ENCODE data around the gene NFATC2. TPM values are rescaled to one million over a fixed set of nuclear protein-coding genes. Genes with fewer than 3 reads are reported as not detected.

NFATC2 gene
- total RNA-seq, 1 experiment from 2014 or later, result 6.3 TPM

GRCh38 chr20:51365670-51366069 is 176.8 kb downstream of the NFATC2 start:
- TF ChIP-seq EZH2 (IDR thresholded peaks at IDR 0.05; ENCODE audit: low read depth) (no peak), CTCF (conservative IDR thresholded peaks at IDR 0.05) (no peak)
- H3K4me2 ChIP-seq, result peak overlapping the region; percentile 56
- ChIA-PET CTCF (interaction anchor here (0.7 kb wide), 1 partner anchor 719 kb away, joined by 3 read pairs; no protein-coding TSS in a partner anchor), POLR2A (ENCODE audit: unreplicated experiment) (no interaction called here)
- H3F3A ChIP-seq (ENCODE audit: insufficient read depth, low read depth), result peaks cover 40% of the 10 kb centered on the region
- no peaks in the 10 kb centered on the region for H4K20me1 ChIP-seq (ENCODE audit: insufficient read depth)
- H2AFZ ChIP-seq, result peak overlapping the region; percentile 37
- BruUV-seq (replicated peaks), result TSS peak; percentile 36
- H3K9me3 ChIP-seq (ENCODE audit: insufficient read depth, low read depth), result peaks cover 6% of the 10 kb centered on the region; the same call in 1 of the 2 replicates
- intact Hi-C loops (cut with micrococcal nuclease; ENCODE audit: unreplicated experiment), result loop anchor here (5.0 kb wide), 1 partner anchor 383 kb away; no protein-coding TSS in a partner anchor
- H3K9me2 ChIP-seq (ENCODE audit: insufficient read depth), result no peaks in the 10 kb centered on the region
- no peak overlapping the region for H3K4me3 ChIP-seq
- no peaks in the 10 kb centered on the region for H3K27me3 ChIP-seq (ENCODE audit: insufficient read depth, low read depth)
- no peaks in the 10 kb centered on the region for H3K79me2 ChIP-seq (ENCODE audit: low read depth)
- H3K36me3 ChIP-seq (ENCODE audit: low read depth), result no peaks in the 10 kb centered on the region
- peaks cover 43% of the 10 kb centered on the region for H3K4me1 ChIP-seq (replicated peaks; ENCODE audit: insufficient read depth)
- DNase-seq, result no peak
- peak overlapping the region; percentile 87 for H3K27ac ChIP-seq

- Histone ChIP-seq H3F3A (ENCODE audit: insufficient read depth, low read depth) (peaks cover 58% of the 10 kb centered on the region), H3K79me2 (ENCODE audit: low read depth) (no peaks in the 10 kb centered on the region), H3K4me3 (no peak overlapping the region), H3K9me3 (ENCODE audit: insufficient read depth, low read depth) (peaks cover 6% of the 10 kb centered on the region; the same call in 1 of the 2 replicates), H3K4me1 (replicated peaks; ENCODE audit: insufficient read depth) (peaks cover 61% of the 10 kb centered on the region), H3K27ac (no peak overlapping the region), H3K4me2 (no peak overlapping the region), H4K20me1 (ENCODE audit: insufficient read depth) (no peaks in the 10 kb centered on the region), H3K9me2 (ENCODE audit: insufficient read depth) (no peaks in the 10 kb centered on the region), H3K36me3 (ENCODE audit: low read depth) (no peaks in the 10 kb centered on the region), H2AFZ (no peak overlapping the region), H3K27me3 (ENCODE audit: insufficient read depth, low read depth) (no peaks in the 10 kb centered on the region)
- intact Hi-C loops (cut with micrococcal nuclease; ENCODE audit: unreplicated experiment), result no loop called here
- CTCF ChIA-PET, result no interaction called here
- no peak for DNase-seq
- POLR2A ChIA-PET (ENCODE audit: unreplicated experiment), result no interaction called here
- TF ChIP-seq EZH2 (IDR thresholded peaks at IDR 0.05; ENCODE audit: low read depth) (no peak), CTCF (conservative IDR thresholded peaks at IDR 0.05) (no peak)
- no TSS peak for BruUV-seq (replicated peaks)
These were observed 178.7 kb downstream of the NFATC2 start for GRCh38 chr20:51363813-51364212.

- H3K79me2 ChIP-seq (ENCODE audit: low read depth), result no peaks in the 10 kb centered on the region
- H3K4me2 ChIP-seq, result no peak overlapping the region
- TF ChIP-seq EZH2 (IDR thresholded peaks at IDR 0.05; ENCODE audit: low read depth) (no peak), CTCF (conservative IDR thresholded peaks at IDR 0.05) (no peak)
- H4K20me1 ChIP-seq (ENCODE audit: insufficient read depth), result no peaks in the 10 kb centered on the region
- H3K9me3 ChIP-seq (ENCODE audit: insufficient read depth, low read depth), result peaks cover 6% of the 10 kb centered on the region; the same call in 1 of the 2 replicates
- no peak overlapping the region for H3K4me3 ChIP-seq
- no peak for DNase-seq
- no peaks in the 10 kb centered on the region for H3K9me2 ChIP-seq (ENCODE audit: insufficient read depth)
- peaks cover 66% of the 10 kb centered on the region for H3K4me1 ChIP-seq (replicated peaks; ENCODE audit: insufficient read depth)
- no peak overlapping the region for H2AFZ ChIP-seq
- H3F3A ChIP-seq (ENCODE audit: insufficient read depth, low read depth), result peaks cover 63% of the 10 kb centered on the region
- POLR2A ChIA-PET (ENCODE audit: unreplicated experiment), result no interaction called here
- BruUV-seq (replicated peaks), result no TSS peak
- CTCF ChIA-PET, result no interaction called here
- intact Hi-C loops (cut with micrococcal nuclease; ENCODE audit: unreplicated experiment), result no loop called here
- H3K36me3 ChIP-seq (ENCODE audit: low read depth), result no peaks in the 10 kb centered on the region
- no peak overlapping the region for H3K27ac ChIP-seq
- no peaks in the 10 kb centered on the region for H3K27me3 ChIP-seq (ENCODE audit: insufficient read depth, low read depth)
These were observed 179.1 kb downstream of the NFATC2 start for GRCh38 chr20:51363378-51363777.

Data from PC-9 (cell line).